Measurements from ENCODE around the gene CARMIL1.

The CARMIL1 gene

DNA sequence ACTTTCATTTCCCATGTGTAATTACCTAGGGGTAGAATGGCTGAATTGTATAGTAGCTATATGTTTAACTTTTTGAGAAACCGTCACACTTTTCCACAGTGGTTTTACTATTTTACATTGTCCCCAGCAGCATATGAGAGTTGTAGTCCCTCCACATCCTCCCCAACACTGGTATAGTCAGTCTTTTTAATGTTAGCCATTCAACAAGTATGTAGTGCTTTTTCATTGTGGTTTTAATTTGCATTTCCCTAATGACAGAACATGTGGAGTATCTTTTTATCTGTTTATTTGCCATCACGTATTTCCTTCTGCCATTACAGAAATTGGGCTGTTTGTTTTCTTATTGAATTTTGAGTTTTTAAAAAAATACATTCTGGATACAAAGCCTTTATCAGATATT lies 148.4 kb downstream of the CARMIL1 start:
- Histone ChIP-seq H3K4me1 (ENCODE audit: control insufficient read depth, insufficient read depth, low read depth, low read length) (no peaks in the 10 kb centered on the region), H3K9me3 (ENCODE audit: control insufficient read depth, low read length) (no peaks in the 10 kb centered on the region), H3K79me1 (replicated peaks; ENCODE audit: low read length, poor library complexity, severe bottlenecking) (peaks cover 17% of the 10 kb centered on the region), H4K91ac (ENCODE audit: low read length) (no peak overlapping the region), H2BK15ac (ENCODE audit: low read depth, poor library complexity, severe bottlenecking) (no peak overlapping the region), H3K27me3 (ENCODE audit: control insufficient read depth in 1 of 2, insufficient read depth in 1 of 2, low read length in 2 of 2) (no peaks in the 10 kb centered on the region), H3K23ac (ENCODE audit: low read length in 2 of 2) (no peak overlapping the region), H3K9ac (ENCODE audit: low read length) (no peak overlapping the region), H3K27ac (ENCODE audit: low read length, poor library complexity, severe bottlenecking) (no peak overlapping the region), H2AFZ (ENCODE audit: low read depth, low read length) (no peak overlapping the region), H2AK5ac (ENCODE audit: low read length, severe bottlenecking) (no peak overlapping the region), H3K18ac (ENCODE audit: low read depth in 1 of 2, low read length in 2 of 2) (no peak overlapping the region), H2BK12ac (ENCODE audit: low read length in 2 of 2) (no peak overlapping the region), H3K4ac (ENCODE audit: low read depth in 1 of 2, low read length in 2 of 2) (no peak overlapping the region), H3K36me3 (ENCODE audit: control insufficient read depth in 1 of 2, insufficient read depth in 2 of 2, low read depth in 1 of 2, low read length in 2 of 2) (no peaks in the 10 kb centered on the region), H3K4me3 (ENCODE audit: insufficient read depth in 1 of 2, low read depth in 1 of 2, low read length in 2 of 2) (no peak overlapping the region), H3K14ac (ENCODE audit: low read length in 2 of 2) (no peak overlapping the region), H2BK120ac (ENCODE audit: low read depth, low read length) (no peak overlapping the region), H3K4me2 (ENCODE audit: low read length, poor library complexity, severe bottlenecking) (no peak overlapping the region), H2BK5ac (ENCODE audit: low read depth, low read length, poor library complexity, severe bottlenecking) (no peak overlapping the region), H4K8ac (ENCODE audit: low read length) (no peak overlapping the region)
- no CpG with 5 or more reads among the region's 2 CpGs for WGBS
- DNase-seq, result no peak

DNA sequence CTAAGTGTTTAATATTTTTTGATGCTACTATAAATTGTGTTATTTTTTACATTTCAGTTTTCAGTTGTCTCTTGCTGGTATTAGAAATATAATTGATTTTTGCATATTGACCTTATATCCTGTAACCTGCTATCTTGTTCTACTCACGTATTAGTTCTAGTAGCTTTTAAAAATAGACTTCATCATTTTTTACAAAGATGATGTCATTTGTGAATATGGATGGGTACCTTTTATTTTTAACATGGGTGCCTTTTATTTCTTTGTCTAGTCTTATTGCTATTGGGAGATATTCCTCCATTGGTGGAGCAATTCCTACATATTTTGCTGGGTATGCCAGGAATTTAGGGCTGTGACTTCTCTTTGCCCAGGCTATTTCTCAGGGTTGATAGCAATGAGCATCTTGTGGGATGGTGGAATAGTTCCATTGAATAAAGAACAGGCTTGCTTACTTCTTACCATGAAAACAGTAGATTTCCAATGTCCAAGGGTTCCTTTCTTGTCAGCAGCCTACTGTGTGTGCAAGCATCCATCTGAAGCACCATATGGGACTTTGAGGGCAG lies 149.7 kb downstream of the CARMIL1 start:
- no peak overlapping the region for H3K9ac ChIP-seq (ENCODE audit: low read length)
- no peak overlapping the region for H2BK120ac ChIP-seq (ENCODE audit: low read depth, low read length)
- H3K27me3 ChIP-seq (ENCODE audit: control insufficient read depth in 1 of 2, insufficient read depth in 1 of 2, low read length in 2 of 2), result no peaks in the 10 kb centered on the region
- no peak overlapping the region for H3K14ac ChIP-seq (ENCODE audit: low read length in 2 of 2)
- H4K8ac ChIP-seq (ENCODE audit: low read length), result no peak overlapping the region
- H3K4ac ChIP-seq (ENCODE audit: low read depth in 1 of 2, low read length in 2 of 2), result no peak overlapping the region
- no peak overlapping the region for H3K18ac ChIP-seq (ENCODE audit: low read depth in 1 of 2, low read length in 2 of 2)
- no peak overlapping the region for H3K27ac ChIP-seq (ENCODE audit: low read length, poor library complexity, severe bottlenecking)
- no peak overlapping the region for H4K91ac ChIP-seq (ENCODE audit: low read length)
- H2BK12ac ChIP-seq (ENCODE audit: low read length in 2 of 2), result no peak overlapping the region
- no peak for DNase-seq
- H3K79me1 ChIP-seq (replicated peaks; ENCODE audit: low read length, poor library complexity, severe bottlenecking), result peaks cover 10% of the 10 kb centered on the region
- no peaks in the 10 kb centered on the region for H3K9me3 ChIP-seq (ENCODE audit: control insufficient read depth, low read length)
- H2BK5ac ChIP-seq (ENCODE audit: low read depth, low read length, poor library complexity, severe bottlenecking), result no peak overlapping the region
- no peak overlapping the region for H3K4me2 ChIP-seq (ENCODE audit: low read length, poor library complexity, severe bottlenecking)
- no peak overlapping the region for H2AK5ac ChIP-seq (ENCODE audit: low read length, severe bottlenecking)
- no peak overlapping the region for H2BK15ac ChIP-seq (ENCODE audit: low read depth, poor library complexity, severe bottlenecking)
- H3K4me3 ChIP-seq (ENCODE audit: insufficient read depth in 1 of 2, low read depth in 1 of 2, low read length in 2 of 2), result no peak overlapping the region
- WGBS, result no CpG with 5 or more reads among the region's 1 CpG
- no peak overlapping the region for H3K23ac ChIP-seq (ENCODE audit: low read length in 2 of 2)
- no peak overlapping the region for H2AFZ ChIP-seq (ENCODE audit: low read depth, low read length)
- H3K36me3 ChIP-seq (ENCODE audit: control insufficient read depth in 1 of 2, insufficient read depth in 2 of 2, low read depth in 1 of 2, low read length in 2 of 2), result no peaks in the 10 kb centered on the region
- no peaks in the 10 kb centered on the region for H3K4me1 ChIP-seq (ENCODE audit: control insufficient read depth, insufficient read depth, low read depth, low read length)

DNA sequence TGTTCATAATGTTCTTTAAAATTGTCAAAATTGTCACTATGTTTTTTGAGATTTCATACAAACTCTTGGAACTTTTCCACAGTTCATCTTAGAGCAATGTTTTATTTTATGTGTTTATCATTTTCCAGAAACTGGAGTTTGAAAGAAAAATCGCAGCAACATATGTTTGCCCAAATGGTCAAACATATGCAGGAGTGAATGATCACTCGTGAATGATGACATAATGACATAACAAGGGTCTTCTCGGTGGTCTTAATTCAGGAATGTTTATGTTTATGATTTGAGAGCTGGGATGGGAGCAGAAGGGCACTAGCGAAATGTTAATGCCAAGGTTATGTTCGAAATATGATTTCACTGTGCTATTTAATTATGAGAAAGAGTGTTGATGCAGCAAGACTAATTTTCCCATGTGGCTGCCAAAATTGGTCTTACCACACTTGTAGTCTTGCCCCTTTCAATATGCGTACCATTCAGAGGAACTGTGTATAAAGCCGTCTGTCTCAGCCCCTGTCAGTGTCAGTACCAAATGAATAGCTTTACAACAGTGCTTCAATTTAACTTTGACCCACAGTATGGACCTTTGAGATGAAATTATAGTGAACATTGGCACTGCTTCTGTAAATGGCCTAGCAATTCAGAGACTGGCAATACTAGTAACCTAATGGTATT lies 152.3 kb downstream of the CARMIL1 start:
- peaks cover 3 to 4% of the 10 kb centered on the region in 2 experiments for H3K36me3 ChIP-seq (ENCODE audit: control insufficient read depth in 1 of 2, insufficient read depth in 2 of 2, low read depth in 1 of 2, low read length in 2 of 2)
- H2BK120ac ChIP-seq (ENCODE audit: low read depth, low read length), result no peak overlapping the region
- H3K23ac ChIP-seq (ENCODE audit: low read length in 2 of 2), result no peak overlapping the region
- H3K27ac ChIP-seq (ENCODE audit: low read length, poor library complexity, severe bottlenecking), result no peak overlapping the region
- H3K9ac ChIP-seq (ENCODE audit: low read length), result no peak overlapping the region
- H2BK12ac ChIP-seq (ENCODE audit: low read length in 2 of 2), result no peak overlapping the region
- H3K14ac ChIP-seq (ENCODE audit: low read length in 2 of 2), result no peak overlapping the region
- no peaks in the 10 kb centered on the region for H3K9me3 ChIP-seq (ENCODE audit: control insufficient read depth, low read length)
- peaks cover 14% of the 10 kb centered on the region for H3K79me1 ChIP-seq (replicated peaks; ENCODE audit: low read length, poor library complexity, severe bottlenecking)
- H3K4me2 ChIP-seq (ENCODE audit: low read length, poor library complexity, severe bottlenecking), result no peak overlapping the region
- no peak for DNase-seq
- H2AK5ac ChIP-seq (ENCODE audit: low read length, severe bottlenecking), result no peak overlapping the region
- no peak overlapping the region for H3K4me3 ChIP-seq (ENCODE audit: insufficient read depth in 1 of 2, low read depth in 1 of 2, low read length in 2 of 2)
- H3K4me1 ChIP-seq (ENCODE audit: control insufficient read depth, insufficient read depth, low read depth, low read length), result no peaks in the 10 kb centered on the region
- no peak overlapping the region for H2BK15ac ChIP-seq (ENCODE audit: low read depth, poor library complexity, severe bottlenecking)
- no peak overlapping the region for H4K8ac ChIP-seq (ENCODE audit: low read length)
- H2BK5ac ChIP-seq (ENCODE audit: low read depth, low read length, poor library complexity, severe bottlenecking), result no peak overlapping the region
- H2AFZ ChIP-seq (ENCODE audit: low read depth, low read length), result no peak overlapping the region
- H3K18ac ChIP-seq (ENCODE audit: low read depth in 1 of 2, low read length in 2 of 2), result no peak overlapping the region
- 89% methylated on average over 7 of the region's 7 CpGs for WGBS
- H4K91ac ChIP-seq (ENCODE audit: low read length), result no peak overlapping the region
- H3K27me3 ChIP-seq (ENCODE audit: control insufficient read depth in 1 of 2, insufficient read depth in 1 of 2, low read length in 2 of 2), result no peaks in the 10 kb centered on the region
- no peak overlapping the region for H3K4ac ChIP-seq (ENCODE audit: low read depth in 1 of 2, low read length in 2 of 2)

DNA sequence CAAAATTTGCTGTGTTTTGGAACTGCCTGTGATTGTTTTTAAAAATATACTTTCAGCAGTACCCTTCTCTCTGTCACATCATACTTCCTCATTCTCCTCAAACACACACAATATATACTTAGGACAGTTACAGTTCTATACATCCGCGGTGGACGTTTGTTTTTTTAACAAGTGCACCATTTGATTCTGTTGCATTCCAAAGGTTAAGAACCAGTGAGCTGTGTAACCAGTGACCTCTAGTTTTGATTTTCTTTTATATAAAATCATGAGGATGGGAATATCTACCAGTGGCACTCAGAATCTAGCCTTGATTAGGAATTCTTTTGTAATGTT lies 152.8 kb downstream of the CARMIL1 start:
- 78% methylated on average over 3 of the region's 3 CpGs for WGBS
- Histone ChIP-seq H4K91ac (ENCODE audit: low read length) (no peak overlapping the region), H3K23ac (ENCODE audit: low read length in 2 of 2) (no peak overlapping the region), H3K4me2 (ENCODE audit: low read length, poor library complexity, severe bottlenecking) (no peak overlapping the region), H3K27me3 (ENCODE audit: control insufficient read depth in 1 of 2, insufficient read depth in 1 of 2, low read length in 2 of 2) (no peaks in the 10 kb centered on the region), H3K4ac (ENCODE audit: low read depth in 1 of 2, low read length in 2 of 2) (no peak overlapping the region), H2BK15ac (ENCODE audit: low read depth, poor library complexity, severe bottlenecking) (no peak overlapping the region), H3K36me3 (ENCODE audit: control insufficient read depth in 1 of 2, insufficient read depth in 2 of 2, low read depth in 1 of 2, low read length in 2 of 2) (peaks cover 7 to 9% of the 10 kb centered on the region in 2 experiments), H2AK5ac (ENCODE audit: low read length, severe bottlenecking) (no peak overlapping the region), H3K18ac (ENCODE audit: low read depth in 1 of 2, low read length in 2 of 2) (no peak overlapping the region), H3K14ac (ENCODE audit: low read length in 2 of 2) (no peak overlapping the region), H2AFZ (ENCODE audit: low read depth, low read length) (no peak overlapping the region), H2BK120ac (ENCODE audit: low read depth, low read length) (no peak overlapping the region), H4K8ac (ENCODE audit: low read length) (no peak overlapping the region), H2BK5ac (ENCODE audit: low read depth, low read length, poor library complexity, severe bottlenecking) (no peak overlapping the region), H3K27ac (ENCODE audit: low read length, poor library complexity, severe bottlenecking) (no peak overlapping the region), H3K9me3 (ENCODE audit: control insufficient read depth, low read length) (no peaks in the 10 kb centered on the region), H3K79me1 (replicated peaks; ENCODE audit: low read length, poor library complexity, severe bottlenecking) (peaks cover 19% of the 10 kb centered on the region), H2BK12ac (ENCODE audit: low read length in 2 of 2) (no peak overlapping the region), H3K4me3 (ENCODE audit: insufficient read depth in 1 of 2, low read depth in 1 of 2, low read length in 2 of 2) (no peak overlapping the region), H3K4me1 (ENCODE audit: control insufficient read depth, insufficient read depth, low read depth, low read length) (peaks cover 3% of the 10 kb centered on the region), H3K9ac (ENCODE audit: low read length) (no peak overlapping the region)
- no peak for DNase-seq
